ENCODE measurements around the gene SLC38A7. TPM values are rescaled to one million over a fixed set of nuclear protein-coding genes. Genes with fewer than 3 reads are reported as not detected.

The SLC38A7 gene
- total RNA-seq, 1 experiment from 2014 or later, result 9.8 TPM

- Histone ChIP-seq H3K79me2 (ENCODE audit: insufficient read depth, low read length) (peaks cover 40% of the 10 kb centered on the region), H3K27me3 (ENCODE audit: insufficient read depth, low read length) (no peaks in the 10 kb centered on the region), H3K4me2 (ENCODE audit: low read length) (no peak overlapping the region), H3K9me3 (ENCODE audit: control insufficient read depth in 1 of 2, insufficient read depth in 1 of 2, low read depth in 1 of 2, low read length in 2 of 2) (no peaks in the 10 kb centered on the region), H2AFZ (ENCODE audit: low read depth, low read length, poor library complexity, severe bottlenecking) (no peak overlapping the region), H3K4me1 (ENCODE audit: control insufficient read depth in 1 of 2, insufficient read depth in 2 of 2, low read length in 2 of 2) (no peaks in the 10 kb centered on the region), H3K9me2 (ENCODE audit: insufficient read depth) (no peaks in the 10 kb centered on the region), H3K9ac (ENCODE audit: low read length) (no peak overlapping the region), H4K20me1 (ENCODE audit: insufficient read depth) (peaks cover 4% of the 10 kb centered on the region; the same call in 1 of the 2 replicates), H3K36me3 (ENCODE audit: control insufficient read depth in 1 of 2, insufficient read depth in 2 of 2, low read length in 2 of 2) (peaks cover 24 to 29% of the 10 kb centered on the region in 2 experiments; a peak in 3 of 4 replicates), H3K4me3 (replicated peaks in 1 of 2; ENCODE audit: low read depth in 1 of 2, low read length in 2 of 2) (no peak overlapping the region), H3K27ac (ENCODE audit: low read depth, low read length) (no peak overlapping the region)
- intact Hi-C loops (cut with micrococcal nuclease), result no loop called here
- ChIA-PET RAD21 (ENCODE audit: low non-redundant PET in 1 of 2, low total read pairs in 2 of 2, uncharacterized antibody in 2 of 2, unreplicated experiment in 2 of 2) (no interaction called here), POLR2A (interaction anchor here (1.3 kb wide), 1 partner anchor 10 kb away, joined by 5 read pairs; no protein-coding TSS in a partner anchor), CTCF (no interaction called here)
- DNase-seq (ENCODE audit: low read depth, low spot score) (no peak), ATAC-seq (no peak)
- no TSS peak for BruUV-seq (replicated peaks)
- TF ChIP-seq TCF7L2 (IDR thresholded peaks at IDR 0.05; ENCODE audit: borderline replicate concordance, extremely low read depth, insufficient read depth, insufficient read length), result no peak
- TF ChIP-seq ELF1 (IDR thresholded peaks at IDR 0.05; ENCODE audit: borderline replicate concordance, low read depth), result no peak
- TF ChIP-seq, protein P1, sequence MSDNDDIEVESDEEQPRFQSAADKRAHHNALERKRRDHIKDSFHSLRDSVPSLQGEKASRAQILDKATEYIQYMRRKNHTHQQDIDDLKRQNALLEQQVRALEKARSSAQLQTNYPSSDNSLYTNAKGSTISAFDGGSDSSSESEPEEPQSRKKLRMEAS (IDR thresholded peaks at IDR 0.05), result no peak
- TF ChIP-seq POLR2AphosphoS5 (IDR thresholded peaks at IDR 0.05; ENCODE audit: low read depth, low read length), result no peak
- TF ChIP-seq FOSL1 (IDR thresholded peaks at IDR 0.05; ENCODE audit: low read depth), result no peak
- no peak for TF ChIP-seq EZH2phosphoT487 (IDR thresholded peaks at IDR 0.05; ENCODE audit: borderline replicate concordance)
- no peak for TF ChIP-seq JUND (IDR thresholded peaks at IDR 0.05)
- TF ChIP-seq ZFX (IDR thresholded peaks at IDR 0.05), result no peak
- TF ChIP-seq YY1 (IDR thresholded peaks at IDR 0.05; ENCODE audit: extremely low read depth, insufficient replicate concordance, low read depth, low read length), result no peak
- TF ChIP-seq, protein P2, sequence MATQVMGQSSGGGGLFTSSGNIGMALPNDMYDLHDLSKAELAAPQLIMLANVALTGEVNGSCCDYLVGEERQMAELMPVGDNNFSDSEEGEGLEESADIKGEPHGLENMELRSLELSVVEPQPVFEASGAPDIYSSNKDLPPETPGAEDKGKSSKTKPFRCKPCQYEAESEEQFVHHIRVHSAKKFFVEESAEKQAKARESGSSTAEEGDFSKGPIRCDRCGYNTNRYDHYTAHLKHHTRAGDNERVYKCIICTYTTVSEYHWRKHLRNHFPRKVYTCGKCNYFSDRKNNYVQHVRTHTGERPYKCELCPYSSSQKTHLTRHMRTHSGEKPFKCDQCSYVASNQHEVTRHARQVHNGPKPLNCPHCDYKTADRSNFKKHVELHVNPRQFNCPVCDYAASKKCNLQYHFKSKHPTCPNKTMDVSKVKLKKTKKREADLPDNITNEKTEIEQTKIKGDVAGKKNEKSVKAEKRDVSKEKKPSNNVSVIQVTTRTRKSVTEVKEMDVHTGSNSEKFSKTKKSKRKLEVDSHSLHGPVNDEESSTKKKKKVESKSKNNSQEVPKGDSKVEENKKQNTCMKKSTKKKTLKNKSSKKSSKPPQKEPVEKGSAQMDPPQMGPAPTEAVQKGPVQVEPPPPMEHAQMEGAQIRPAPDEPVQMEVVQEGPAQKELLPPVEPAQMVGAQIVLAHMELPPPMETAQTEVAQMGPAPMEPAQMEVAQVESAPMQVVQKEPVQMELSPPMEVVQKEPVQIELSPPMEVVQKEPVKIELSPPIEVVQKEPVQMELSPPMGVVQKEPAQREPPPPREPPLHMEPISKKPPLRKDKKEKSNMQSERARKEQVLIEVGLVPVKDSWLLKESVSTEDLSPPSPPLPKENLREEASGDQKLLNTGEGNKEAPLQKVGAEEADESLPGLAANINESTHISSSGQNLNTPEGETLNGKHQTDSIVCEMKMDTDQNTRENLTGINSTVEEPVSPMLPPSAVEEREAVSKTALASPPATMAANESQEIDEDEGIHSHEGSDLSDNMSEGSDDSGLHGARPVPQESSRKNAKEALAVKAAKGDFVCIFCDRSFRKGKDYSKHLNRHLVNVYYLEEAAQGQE (IDR thresholded peaks at IDR 0.05; ENCODE audit: low read depth), result no peak
- no peak for TF ChIP-seq ZNF274 (IDR thresholded peaks at IDR 0.05; ENCODE audit: low read depth, low read length)
- TF ChIP-seq ATF3 (IDR thresholded peaks at IDR 0.05), result no peak
- TF ChIP-seq CEBPB (IDR thresholded peaks at IDR 0.05; ENCODE audit: low read depth), result no peak
- TF ChIP-seq SP1 (IDR thresholded peaks at IDR 0.05; ENCODE audit: low read depth), result no peak
- TF ChIP-seq CBX3 (IDR thresholded peaks at IDR 0.05; ENCODE audit: low read depth), result no peak
- no peak for TF ChIP-seq RAD21 (IDR thresholded peaks at IDR 0.05; ENCODE audit: low read depth)
Observed at GRCh38 chr16:58723109-58723508, 38.5 kb upstream of the SLC38A7 start.
